Lower leg skin (tissue), 3 donors: Measurements from ENCODE around the gene FHAD1.

ENCODE experiments used
- POLR2A ChIP-seq, 2 donors: fragments of 450-650 bp; IDR thresholded peaks; one replicate each; pipeline ENCODE4 v1.6.1; 2016 to 2017; ENCODE audit warnings: antibody characterized with exemption in 2 of 2, mild to moderate bottlenecking in 1 of 2, moderate library complexity in 1 of 2
- TF ChIP-seq, protein P1 (sequence below), 3 donors: fragments of 450-650 bp; IDR thresholded peaks; one replicate each; pipeline ENCODE4 v1.5.1; 2016; ENCODE audit warnings: antibody characterized with exemption in 3 of 3, mild to moderate bottlenecking in 3 of 3, moderate library complexity in 2 of 3

DNA sequence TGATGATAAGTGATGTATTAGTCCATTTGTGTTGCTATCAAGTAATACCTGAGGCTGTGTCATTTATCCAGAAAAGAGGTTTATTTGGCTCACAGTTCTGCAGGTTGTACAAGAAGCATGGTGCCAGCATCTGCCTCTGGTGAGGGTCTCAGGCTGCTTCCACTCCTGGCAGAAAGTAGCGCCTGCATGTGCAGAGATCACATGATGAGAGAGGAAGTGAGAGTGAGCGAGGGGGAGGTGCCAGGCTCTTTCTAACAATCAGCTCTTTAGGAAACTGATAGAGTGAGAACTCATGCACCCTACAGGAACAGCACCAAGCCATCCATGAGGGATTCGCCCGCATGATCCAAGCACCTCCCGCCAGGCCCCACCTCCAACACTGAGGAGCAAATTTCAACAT is 2.2 kb upstream of the FHAD1 start:
- TF ChIP-seq, protein P1, sequence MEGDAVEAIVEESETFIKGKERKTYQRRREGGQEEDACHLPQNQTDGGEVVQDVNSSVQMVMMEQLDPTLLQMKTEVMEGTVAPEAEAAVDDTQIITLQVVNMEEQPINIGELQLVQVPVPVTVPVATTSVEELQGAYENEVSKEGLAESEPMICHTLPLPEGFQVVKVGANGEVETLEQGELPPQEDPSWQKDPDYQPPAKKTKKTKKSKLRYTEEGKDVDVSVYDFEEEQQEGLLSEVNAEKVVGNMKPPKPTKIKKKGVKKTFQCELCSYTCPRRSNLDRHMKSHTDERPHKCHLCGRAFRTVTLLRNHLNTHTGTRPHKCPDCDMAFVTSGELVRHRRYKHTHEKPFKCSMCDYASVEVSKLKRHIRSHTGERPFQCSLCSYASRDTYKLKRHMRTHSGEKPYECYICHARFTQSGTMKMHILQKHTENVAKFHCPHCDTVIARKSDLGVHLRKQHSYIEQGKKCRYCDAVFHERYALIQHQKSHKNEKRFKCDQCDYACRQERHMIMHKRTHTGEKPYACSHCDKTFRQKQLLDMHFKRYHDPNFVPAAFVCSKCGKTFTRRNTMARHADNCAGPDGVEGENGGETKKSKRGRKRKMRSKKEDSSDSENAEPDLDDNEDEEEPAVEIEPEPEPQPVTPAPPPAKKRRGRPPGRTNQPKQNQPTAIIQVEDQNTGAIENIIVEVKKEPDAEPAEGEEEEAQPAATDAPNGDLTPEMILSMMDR (IDR thresholded peaks at IDR 0.05), result no peak
- no peak for TF ChIP-seq POLR2A (IDR thresholded peaks at IDR 0.05)
